IMR-90 (cell line): ENCODE results near the gene EVA1A. TPM values are rescaled to one million over a fixed set of nuclear protein-coding genes. Genes with fewer than 3 reads are reported as not detected.

Experiments
- ATAC-seq: fragments of 200-7000 bp; cut with Tn5 transposase; 2 replicates; pipeline ENCODE4 v1.9.1; 2020; ENCODE audit warnings: low read depth, mild to moderate bottlenecking, moderate library complexity
- BruUV-seq: library from RNA; stranded (reverse); fragments of 400-500 nt; replicated peaks from 2 replicates; lab custom pipeline; 2021; lab: Mats Ljungman, UMichigan
- CTCF ChIA-PET: fragments of 300-600 bp; formaldehyde crosslinking; extraction: SDS; loops from one replicate; lab custom pipeline; 2021; ENCODE audit warnings: antibody characterized with exemption; lab: Yijun Ruan, JAX
- POLR2A ChIA-PET: fragments of 300-600 bp; sonication (Branson Sonifier 250); formaldehyde crosslinking; loops from one replicate; lab custom pipeline; 2022; ENCODE audit warnings: antibody characterized with exemption; ENCODE audit not compliant: unreplicated experiment; lab: Charles Lee
- DNase-seq: peaks from one replicate; pipeline ENCODE4 v3.0.0; 2013
- H2AFZ ChIP-seq: replicated peaks from 2 replicates; pipeline ENCODE3; 2013; ENCODE audit warnings: low read length, mild to moderate bottlenecking; ENCODE audit not compliant: poor library complexity
- H2AK5ac ChIP-seq: 2 replicates; pipeline ENCODE4 v1.6.1; 2013; ENCODE audit warnings: low read depth, low read length, inconsistent platforms
- H2AK9ac ChIP-seq: replicated peaks from 2 replicates; pipeline ENCODE3; 2013; ENCODE audit warnings: mild to moderate bottlenecking, low read depth, low read length, moderate library complexity; ENCODE audit not compliant: poor library complexity
- H2BK120ac ChIP-seq: 2 replicates; pipeline ENCODE4 v1.6.1; 2013; ENCODE audit warnings: low read depth, low read length, inconsistent platforms
- H2BK15ac ChIP-seq: 3 replicates; pipeline ENCODE4 v1.6.1; 2013; ENCODE audit warnings: low read depth, low read length, inconsistent platforms
- H2BK20ac ChIP-seq: 2 replicates; pipeline ENCODE4 v1.6.1; 2013; ENCODE audit warnings: low read depth, mild to moderate bottlenecking, inconsistent platforms, low read length, moderate library complexity
- H2BK5ac ChIP-seq: 2 replicates; pipeline ENCODE4 v1.6.1; 2013; ENCODE audit warnings: mild to moderate bottlenecking, low read depth, low read length, inconsistent platforms; ENCODE audit not compliant: poor library complexity, severe bottlenecking
- H3K14ac ChIP-seq: replicated peaks from 2 replicates; pipeline ENCODE4 v1.6.1; 2013; ENCODE audit warnings: low read depth, low read length, inconsistent platforms
- H3K18ac ChIP-seq: 2 replicates; pipeline ENCODE4 v1.6.1; 2013; ENCODE audit warnings: low read depth, low read length, control low read depth
- H3K23ac ChIP-seq: 2 replicates; pipeline ENCODE4 v1.6.1; 2013; ENCODE audit warnings: low read depth, low read length, inconsistent platforms
- H3K27ac ChIP-seq: 2 replicates; pipeline ENCODE4 v1.5.1; 2013; ENCODE audit warnings: mild to moderate bottlenecking, control low read depth, low read length; ENCODE audit not compliant: insufficient read depth
- H3K27me3 ChIP-seq: 2 replicates; pipeline ENCODE4 v1.6.1; 2013; ENCODE audit warnings: low read length; ENCODE audit not compliant: control insufficient read depth, insufficient read depth
- H3K36me3 ChIP-seq: 2 replicates; pipeline ENCODE4 v1.6.1; 2013; ENCODE audit warnings: low read length, mixed read lengths; ENCODE audit not compliant: control insufficient read depth, insufficient read depth
- H3K4ac ChIP-seq: 2 replicates; pipeline ENCODE4 v1.6.1; 2013; ENCODE audit warnings: low read depth, low read length, inconsistent platforms
- H3K4me1 ChIP-seq: 2 replicates; pipeline ENCODE4 v1.6.1; 2013; ENCODE audit warnings: low read length, mixed read lengths; ENCODE audit not compliant: control insufficient read depth, insufficient read depth
- H3K4me2 ChIP-seq: 2 replicates; pipeline ENCODE4 v1.6.1; 2013; ENCODE audit warnings: low read depth, mild to moderate bottlenecking, control low read depth, low read length, moderate library complexity
- H3K4me3 ChIP-seq: 2 replicates; pipeline ENCODE4 v1.5.1; 2013; ENCODE audit warnings: low read depth, mild to moderate bottlenecking, control low read depth, low read length, moderate library complexity; ENCODE audit not compliant: insufficient read depth
- H3K56ac ChIP-seq: 2 replicates; pipeline ENCODE4 v1.6.1; 2013; ENCODE audit warnings: low read length, inconsistent platforms; ENCODE audit not compliant: insufficient read depth; ENCODE audit errors: extremely low read depth
- H3K79me1 ChIP-seq, 2 experiments: 2 replicates each; pipeline ENCODE4 v1.6.1; 2013; ENCODE audit warnings: low read length in 2 of 2, inconsistent platforms in 1 of 2, low read depth in 1 of 2
- H3K9ac ChIP-seq: 2 replicates; pipeline ENCODE4 v1.6.1; 2013; ENCODE audit warnings: low read depth, low read length, control low read depth
- H3K9me1 ChIP-seq: 2 replicates; pipeline ENCODE4 v1.6.1; 2013; ENCODE audit warnings: low read length, inconsistent platforms; ENCODE audit not compliant: insufficient read depth
- H3K9me3 ChIP-seq: 2 replicates; pipeline ENCODE4 v1.6.1; 2013; ENCODE audit warnings: low read length; ENCODE audit not compliant: control insufficient read depth, insufficient read depth
- H4K20me1 ChIP-seq: 2 replicates; pipeline ENCODE4 v1.6.1; 2013; ENCODE audit warnings: low read length, inconsistent platforms; ENCODE audit not compliant: insufficient read depth
- H4K5ac ChIP-seq: 2 replicates; pipeline ENCODE4 v1.6.1; 2013; ENCODE audit warnings: mild to moderate bottlenecking, low read depth, low read length, control low read depth
- H4K8ac ChIP-seq, 2 experiments: 2 replicates each; pipeline ENCODE4 v1.6.1; 2013; ENCODE audit warnings: low read depth in 2 of 2, low read length in 2 of 2, control low read depth in 1 of 2, inconsistent platforms in 1 of 2
- H4K91ac ChIP-seq: 2 replicates; pipeline ENCODE4 v1.6.1; 2013; ENCODE audit warnings: low read depth, low read length, inconsistent platforms; ENCODE audit not compliant: insufficient read depth
- BHLHE40 ChIP-seq: fragments of 150-350 bp; IDR thresholded peaks from 2 replicates; pipeline ENCODE4 v1.6.1; 2016; ENCODE audit warnings: mild to moderate bottlenecking, low read depth, low read length
- FOS ChIP-seq: fragments of 150-350 bp; IDR thresholded peaks from 2 replicates; pipeline ENCODE4 v1.6.1; 2016; ENCODE audit warnings: low read depth, low read length
- MAFK ChIP-seq: IDR thresholded peaks from 2 replicates; pipeline ENCODE4 v1.6.1; 2012; ENCODE audit warnings: low read depth, low read length, improper control_type of control experiment
- MXI1 ChIP-seq: IDR thresholded peaks from 2 replicates; pipeline ENCODE4 v1.6.1; 2012; ENCODE audit warnings: low read depth, mild to moderate bottlenecking, low read length, moderate library complexity, borderline replicate concordance
- RAD21 ChIP-seq: IDR thresholded peaks from 2 replicates; pipeline ENCODE4 v1.6.1; 2012; ENCODE audit warnings: low read length, improper control_type of control experiment
- SMC3 ChIP-seq: fragments of 150-350 bp; IDR thresholded peaks from 2 replicates; pipeline ENCODE4 v1.6.1; 2016; ENCODE audit warnings: low read depth, mild to moderate bottlenecking, antibody characterized with exemption, low read length, moderate library complexity
- USF2 ChIP-seq: fragments of 150-350 bp; IDR thresholded peaks from 2 replicates; pipeline ENCODE4 v1.6.1; 2017; ENCODE audit warnings: mild to moderate bottlenecking, antibody characterized with exemption, low read length, low read depth
- WGBS, 2 experiments: methylation state at CpG; one replicate each; pipeline versions ENCODE4 v1.1.5 to v1.1.7; 2013; ENCODE audit warnings: missing lambda C conversion rate in 2 of 2; ENCODE audit not compliant: insufficient read length in 1 of 2; ENCODE audit errors: extremely low coverage in 2 of 2; 5-methylcytosine and 5-hydroxymethylcytosine counted together
- dilution Hi-C: fragments of 300-500 bp; cut with HindIII; formaldehyde crosslinking; loops from one replicate; pipeline ENCODE4 v1.14.3; 2018; ENCODE audit warnings: low sequenced_read_pairs; ENCODE audit not compliant: unreplicated experiment
- in situ Hi-C: fragments of 300-500 bp; cut with MboI; formaldehyde crosslinking; loops from 3 replicates; pipeline ENCODE4 v1.14.3; 2019; ENCODE audit warnings: low sequenced_read_pairs, inconsistent platforms, mixed read lengths
- intact Hi-C: fragments of 100-400 bp; cut with micrococcal nuclease; formaldehyde crosslinking; loops from 2 replicates; pipeline ENCODE4 v1.10.0; 2022
- polyA plus RNA-seq, 3 experiments: library from polyadenylated mRNA; depleted of rRNA; stranded (reverse); fragments of >200 nt; gene quantifications; 2 replicates each; pipeline ENCODE4 v1.2.3, GENCODE V29; 2012; ENCODE audit warnings: low replicate concordance in 1 of 3
- total RNA-seq: library from RNA; depleted of rRNA; stranded (reverse); fragments of >200 nt; gene quantifications from 2 replicates; pipeline ENCODE4 v1.2.3, GENCODE V29; 2012

The EVA1A gene
- total and polyA plus RNA-seq, 2 of the 4 experiments (the other 2 are of a cell fraction): 54.5 to 93.7 TPM

- POLR2A ChIA-PET: interaction anchor here (0.8 to 1.2 kb wide), 2 partner anchors 10 to 31 kb away, joined by 3 read pairs; no protein-coding TSS in a partner anchor
- peaks cover 4 to 26% of the 10 kb centered on the region in 2 experiments; a peak in 3 of 4 replicates for H3K79me1 ChIP-seq
- dilution Hi-C loops: no loop called here
Observed at GRCh38 chr2:75595541-75596395, 35.0 kb upstream of the EVA1A start.

More at GRCh38 chr2:75595541-75596395, 35.0 kb upstream of the EVA1A start:
- Histone ChIP-seq H3K27ac (peak overlapping the region; percentile 94), H3K18ac (peak overlapping the region; percentile 98), H2BK20ac (peak overlapping the region; percentile 99), H4K20me1 (no peaks in the 10 kb centered on the region), H2BK120ac (peak overlapping the region; percentile 99), H2AK9ac (peak overlapping the region; percentile 93), H3K4me2 (peak overlapping the region; percentile 89), H4K5ac (peak overlapping the region; percentile 97), H3K27me3 (no peaks in the 10 kb centered on the region), H4K91ac (peak overlapping the region; percentile 99), H3K9ac (0 out of 2 replicates have a peak overlapping the region, but pooled peaks have one; percentile 29), H3K36me3 (no peaks in the 10 kb centered on the region), H3K56ac (peak overlapping the region; percentile 95), H3K9me3 (no peaks in the 10 kb centered on the region), H3K14ac (peak overlapping the region; percentile 95), H2AFZ (no peak overlapping the region), H2AK5ac (peak overlapping the region; percentile 98), H2BK5ac (peak overlapping the region; percentile 99), H3K4me3 (no peak overlapping the region), H3K9me1 (peaks cover 25% of the 10 kb centered on the region), H3K23ac (peak overlapping the region; percentile 96), H2BK15ac (peak overlapping the region; percentile 97; the same call in 2 of the 3 replicates), H4K8ac (peak overlapping the region; percentile 94 to 98), H3K4me1 (peaks cover 29% of the 10 kb centered on the region), H3K4ac (peak overlapping the region; percentile 98)
- ATAC-seq (peak; percentile 46), DNase-seq (peak; percentile 95)
- in situ Hi-C loops (no loop called here), intact Hi-C loops (no loop called here)
- CTCF ChIA-PET: interaction anchor here (0.6 to 1.5 kb wide), 4 partner anchors 10 to 25 kb away, joined by 3 to 6 read pairs (median 4); no protein-coding TSS in a partner anchor
- TF ChIP-seq SMC3: no peak
- TF ChIP-seq BHLHE40: no peak
- TF ChIP-seq MXI1: no peak
- TF ChIP-seq FOS: no peak; the same call in 1 of the 2 replicates
- TF ChIP-seq USF2: no peak
- no peak for TF ChIP-seq RAD21
- TF ChIP-seq MAFK: no peak
- BruUV-seq: no TSS peak
- no CpG with 5 or more reads among the region's 1 CpG for WGBS, 2 experiments
